ENCODE measurements around the gene MAGEA6.
A peak's percentile ranks its signal among the peaks of the same experiment; 100 is the strongest.
"Not testable (repeated sequence)": the region's sequence is repeated elsewhere in the genome, so short reads cannot be mapped to it uniquely, and the experiment has no call there.

MAGEA6 gene

DNA sequence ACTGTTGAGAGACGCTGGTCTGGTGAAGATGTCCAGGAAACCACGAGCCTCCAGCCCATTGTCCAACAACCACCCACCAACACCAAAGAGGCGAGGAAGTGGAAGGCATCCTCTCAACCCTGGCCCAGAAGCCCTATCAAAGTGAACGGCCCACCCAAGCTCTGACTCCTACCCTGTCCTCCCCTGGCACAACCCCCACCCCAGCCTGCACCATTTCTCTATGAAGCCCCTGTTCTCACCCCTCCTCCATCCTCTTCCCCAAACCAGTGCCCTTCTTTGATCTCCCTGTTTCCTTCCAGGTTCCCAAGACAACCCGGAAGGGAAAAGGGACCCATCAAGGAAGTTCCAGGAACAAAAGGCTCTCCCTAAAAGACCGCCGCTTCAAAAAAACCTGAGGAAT, 9.9 kb downstream of the MAGEA6 start:
- H3K27ac ChIP-seq (ENCODE audit: extremely low read depth, low read depth, low read length); POLR2A ChIA-PET; CTCF ChIA-PET; H3K36me3 ChIP-seq (ENCODE audit: control insufficient read depth in 2 of 2, insufficient read depth in 1 of 2, low read length in 2 of 2); H3K4me3 ChIP-seq (ENCODE audit: low read depth, low read length); H3K4me1 ChIP-seq (ENCODE audit: control insufficient read depth, insufficient read depth, low read length); H3K9me3 ChIP-seq (ENCODE audit: control insufficient read depth, insufficient read depth, low read depth, low read length): not testable (repeated sequence)

DNA sequence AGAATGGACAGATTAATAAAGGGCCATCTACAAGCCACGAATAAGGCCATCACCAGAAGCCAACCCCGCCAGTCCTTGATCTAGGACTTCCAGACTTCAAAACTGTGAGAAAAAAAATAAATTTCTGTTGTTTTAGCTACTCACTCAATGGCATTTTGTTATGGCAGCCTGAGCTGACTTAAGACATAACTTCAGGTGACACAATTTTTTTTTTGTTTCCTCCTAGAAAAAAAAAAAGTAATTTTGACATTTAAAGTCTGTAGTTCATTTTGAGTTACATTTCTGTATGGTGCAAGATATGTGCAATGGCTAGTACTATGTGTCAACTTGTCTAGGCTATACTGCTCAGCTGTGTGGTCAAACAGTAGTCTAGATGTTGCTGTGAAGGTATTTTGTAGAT, 10.6 kb downstream of the MAGEA6 start, which contains the start of gene CSAG3:
Gene CSAG3, plus strand, starts transcription at position 301 of the 400 bp plus-strand sequence.
- H3K36me3 ChIP-seq (ENCODE audit: control insufficient read depth in 2 of 2, insufficient read depth in 1 of 2, low read length in 2 of 2); POLR2A ChIA-PET; H3K4me3 ChIP-seq (ENCODE audit: low read depth, low read length); H3K27ac ChIP-seq (ENCODE audit: extremely low read depth, low read depth, low read length); CTCF ChIA-PET; H3K4me1 ChIP-seq (ENCODE audit: control insufficient read depth, insufficient read depth, low read length); H3K9me3 ChIP-seq (ENCODE audit: control insufficient read depth, insufficient read depth, low read depth, low read length): not testable (repeated sequence)

DNA sequence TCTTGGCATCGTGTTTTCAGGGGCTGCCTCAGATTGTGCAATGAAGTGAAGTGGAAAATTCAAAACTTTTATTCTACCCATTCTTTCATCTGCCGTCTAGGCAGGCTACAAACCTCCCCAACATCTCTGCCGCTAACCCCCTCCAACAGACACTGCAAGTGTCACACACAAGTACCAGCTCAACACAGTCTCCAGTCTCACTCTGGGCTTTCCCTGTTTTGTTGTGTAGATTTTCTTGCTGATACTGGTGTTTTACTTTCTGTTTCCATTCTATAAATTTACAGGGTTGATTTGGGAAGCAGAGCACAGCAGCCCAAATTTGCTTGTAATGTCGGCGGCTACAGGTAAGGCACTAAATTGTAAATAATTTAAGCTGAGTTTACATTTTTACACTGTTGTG, 14.6 kb downstream of the MAGEA6 start:
- H3K4me1 ChIP-seq (ENCODE audit: control insufficient read depth, insufficient read depth, low read length); H3K4me3 ChIP-seq (ENCODE audit: low read depth, low read length); H3K27ac ChIP-seq (ENCODE audit: extremely low read depth, low read depth, low read length); H3K36me3 ChIP-seq (ENCODE audit: control insufficient read depth in 2 of 2, insufficient read depth in 1 of 2, low read length in 2 of 2); POLR2A ChIA-PET; CTCF ChIA-PET; H3K9me3 ChIP-seq (ENCODE audit: control insufficient read depth, insufficient read depth, low read depth, low read length): not testable (repeated sequence)

DNA sequence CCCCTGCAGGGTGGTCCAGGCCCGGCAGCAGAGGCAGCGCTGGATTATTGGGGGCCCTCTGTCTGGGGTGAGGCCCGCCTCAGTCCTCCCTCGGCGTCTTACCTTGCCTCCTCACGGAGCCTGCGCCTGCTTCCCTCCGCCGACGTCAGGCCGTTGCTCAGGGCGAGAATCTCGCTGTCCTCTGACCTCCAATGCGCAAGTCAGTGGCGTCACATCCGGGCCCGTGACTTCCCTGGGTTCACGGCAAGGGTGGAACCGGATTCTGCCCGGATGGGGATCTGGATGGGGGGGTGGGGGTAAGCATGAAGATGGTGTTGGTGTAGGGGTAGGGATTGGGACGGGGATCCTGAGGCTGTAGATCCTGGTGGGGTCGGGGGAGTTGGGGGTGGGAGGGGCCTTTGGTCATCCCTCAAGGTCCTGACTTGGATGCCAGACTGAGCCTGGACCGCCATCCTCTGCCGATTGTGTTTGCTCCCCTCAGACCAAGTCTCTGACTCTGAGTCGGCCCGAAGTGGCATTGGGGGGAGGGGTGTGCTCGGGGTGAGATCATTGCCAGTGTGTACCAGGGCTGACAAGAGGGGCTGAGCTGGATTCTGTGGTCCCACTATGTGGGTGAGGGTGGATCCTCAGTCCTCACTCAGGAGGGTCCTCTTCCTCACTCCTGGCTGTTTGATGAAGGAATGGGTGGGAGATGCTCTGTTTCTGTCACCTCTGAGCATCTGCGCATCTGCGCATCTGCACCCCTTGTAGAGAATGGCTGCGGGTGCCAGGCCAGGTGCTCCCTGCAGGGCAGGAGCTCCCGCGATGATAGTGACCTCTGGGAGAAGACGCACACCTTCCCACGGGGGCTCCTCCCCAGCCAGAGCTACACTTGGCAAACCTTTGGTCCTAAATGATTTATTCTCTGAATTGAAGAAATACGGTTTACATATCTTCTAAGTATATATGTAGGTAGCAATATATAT, 15.5 kb downstream of the MAGEA6 start, which contains the start of gene MAGEA2:
Gene MAGEA2, minus strand, starts transcription at position 157 of the 965 bp plus-strand sequence. CDS start 2,479 bp downstream, outside the sequence.
- H3K4me3 ChIP-seq (ENCODE audit: low read depth, low read length); H3K36me3 ChIP-seq (ENCODE audit: control insufficient read depth in 2 of 2, insufficient read depth in 1 of 2, low read length in 2 of 2); H3K27ac ChIP-seq (ENCODE audit: extremely low read depth, low read depth, low read length); CTCF ChIA-PET; H3K9me3 ChIP-seq (ENCODE audit: control insufficient read depth, insufficient read depth, low read depth, low read length); H3K4me1 ChIP-seq (ENCODE audit: control insufficient read depth, insufficient read depth, low read length); POLR2A ChIA-PET: not testable (repeated sequence)

DNA sequence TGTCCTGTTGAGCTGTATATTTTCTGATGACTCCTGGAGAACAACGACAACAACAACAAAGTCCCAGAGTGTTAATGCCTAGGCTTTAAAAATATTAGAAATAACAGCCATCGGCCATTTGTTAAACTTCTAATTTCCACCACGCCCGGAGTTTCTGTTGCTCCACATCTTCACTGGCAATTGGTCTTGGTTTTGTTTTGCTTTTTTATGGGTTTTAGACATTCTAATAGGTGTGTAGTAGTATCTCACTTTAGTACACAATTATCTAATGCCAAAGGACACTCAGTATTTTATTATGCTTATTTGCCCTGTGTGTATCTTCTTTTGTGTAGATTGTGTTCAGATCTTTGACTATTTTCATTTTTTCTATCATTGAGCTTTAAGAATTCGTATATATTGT, 30.9 kb downstream of the MAGEA6 start:
- CTCF ChIA-PET: interaction anchor here (0.6 kb wide), 1 partner anchor 258 kb away, joined by 5 read pairs; no protein-coding TSS in a partner anchor
- Histone ChIP-seq H3K36me3 (ENCODE audit: control insufficient read depth in 2 of 2, insufficient read depth in 1 of 2, low read length in 2 of 2) (no peaks in the 10 kb centered on the region), H3K9me3 (ENCODE audit: control insufficient read depth, insufficient read depth, low read depth, low read length) (no peaks in the 10 kb centered on the region), H3K4me1 (ENCODE audit: control insufficient read depth, insufficient read depth, low read length) (no peaks in the 10 kb centered on the region), H3K4me3 (ENCODE audit: low read depth, low read length) (no peak overlapping the region), H3K27ac (ENCODE audit: extremely low read depth, low read depth, low read length) (no peak overlapping the region)
- peak; percentile 72 for TF ChIP-seq ZNF664 (tag by site-specific recombination; IDR thresholded peaks at IDR 0.05)
- no peak for TF ChIP-seq ZNF223 (tag by site-specific recombination; IDR thresholded peaks at IDR 0.05)
- POLR2A ChIA-PET: no interaction called here

DNA sequence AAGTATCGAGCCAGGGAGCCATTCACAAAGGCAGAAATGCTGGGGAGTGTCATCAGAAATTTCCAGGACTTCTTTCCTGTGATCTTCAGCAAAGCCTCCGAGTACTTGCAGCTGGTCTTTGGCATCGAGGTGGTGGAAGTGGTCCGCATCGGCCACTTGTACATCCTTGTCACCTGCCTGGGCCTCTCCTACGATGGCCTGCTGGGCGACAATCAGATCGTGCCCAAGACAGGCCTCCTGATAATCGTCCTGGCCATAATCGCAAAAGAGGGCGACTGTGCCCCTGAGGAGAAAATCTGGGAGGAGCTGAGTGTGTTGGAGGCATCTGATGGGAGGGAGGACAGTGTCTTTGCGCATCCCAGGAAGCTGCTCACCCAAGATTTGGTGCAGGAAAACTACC, 33.0 kb downstream of the MAGEA6 start:
- POLR2A ChIA-PET; H3K4me1 ChIP-seq (ENCODE audit: control insufficient read depth, insufficient read depth, low read length); H3K27ac ChIP-seq (ENCODE audit: extremely low read depth, low read depth, low read length); H3K36me3 ChIP-seq (ENCODE audit: control insufficient read depth in 2 of 2, insufficient read depth in 1 of 2, low read length in 2 of 2); CTCF ChIA-PET; H3K4me3 ChIP-seq (ENCODE audit: low read depth, low read length); H3K9me3 ChIP-seq (ENCODE audit: control insufficient read depth, insufficient read depth, low read depth, low read length): not testable (repeated sequence)

DNA sequence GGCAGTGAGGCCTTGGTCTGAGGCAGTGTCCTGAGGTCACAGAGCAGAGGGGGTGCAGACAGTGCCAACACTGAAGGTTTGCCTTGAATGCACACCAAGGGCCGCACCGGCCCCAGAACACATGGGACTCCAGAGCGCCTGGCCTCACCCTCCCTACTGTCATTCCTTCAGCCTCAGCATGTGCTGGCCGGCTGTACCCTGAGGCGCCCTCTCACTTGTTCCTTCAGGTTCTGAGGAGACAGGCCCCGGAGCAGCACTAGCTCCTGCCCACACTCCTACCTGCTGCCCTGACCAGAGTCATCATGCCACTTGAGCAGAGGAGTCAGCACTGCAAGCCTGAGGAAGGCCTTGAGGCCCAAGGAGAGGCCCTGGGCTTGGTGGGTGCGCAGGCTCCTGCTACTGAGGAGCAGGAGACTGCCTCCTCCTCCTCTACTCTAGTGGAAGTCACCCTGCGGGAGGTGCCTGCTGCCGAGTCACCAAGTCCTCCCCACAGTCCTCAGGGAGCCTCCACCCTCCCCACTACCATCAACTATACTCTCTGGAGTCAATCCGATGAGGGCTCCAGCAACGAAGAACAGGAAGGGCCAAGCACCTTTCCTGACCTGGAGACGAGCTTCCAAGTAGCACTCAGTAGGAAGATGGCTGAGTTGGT, 33.5 kb downstream of the MAGEA6 start:
- ChIA-PET POLR2A (no interaction called here), CTCF (no interaction called here)
- H3K36me3 ChIP-seq (ENCODE audit: control insufficient read depth in 2 of 2, insufficient read depth in 1 of 2, low read length in 2 of 2): no peaks in the 10 kb centered on the region
- H3K9me3 ChIP-seq (ENCODE audit: control insufficient read depth, insufficient read depth, low read depth, low read length): no peaks in the 10 kb centered on the region
- TF ChIP-seq KLF10 (tag by site-specific recombination; IDR thresholded peaks at IDR 0.05) (no peak), BCL11B (tag by site-specific recombination; IDR thresholded peaks at IDR 0.05; ENCODE audit: low read depth) (no peak), ZNF221 (tag by site-specific recombination; IDR thresholded peaks at IDR 0.05; ENCODE audit: borderline replicate concordance) (no peak), ZNF510 (tag by site-specific recombination; IDR thresholded peaks at IDR 0.05; ENCODE audit: insufficient replicate concordance) (no peak), KLF9 (tag by site-specific recombination; IDR thresholded peaks at IDR 0.05; ENCODE audit: low read depth) (no peak), ZNF843 (tag by site-specific recombination; IDR thresholded peaks at IDR 0.05) (no peak), ZNF350 (tag by site-specific recombination; IDR thresholded peaks at IDR 0.05) (no peak), ZNF521 (tag by site-specific recombination; IDR thresholded peaks at IDR 0.05) (no peak), ZNF37A (tag by site-specific recombination; IDR thresholded peaks at IDR 0.05) (no peak), ZNF596 (tag by site-specific recombination; IDR thresholded peaks at IDR 0.05) (no peak)
- TF ChIP-seq, protein P1, sequence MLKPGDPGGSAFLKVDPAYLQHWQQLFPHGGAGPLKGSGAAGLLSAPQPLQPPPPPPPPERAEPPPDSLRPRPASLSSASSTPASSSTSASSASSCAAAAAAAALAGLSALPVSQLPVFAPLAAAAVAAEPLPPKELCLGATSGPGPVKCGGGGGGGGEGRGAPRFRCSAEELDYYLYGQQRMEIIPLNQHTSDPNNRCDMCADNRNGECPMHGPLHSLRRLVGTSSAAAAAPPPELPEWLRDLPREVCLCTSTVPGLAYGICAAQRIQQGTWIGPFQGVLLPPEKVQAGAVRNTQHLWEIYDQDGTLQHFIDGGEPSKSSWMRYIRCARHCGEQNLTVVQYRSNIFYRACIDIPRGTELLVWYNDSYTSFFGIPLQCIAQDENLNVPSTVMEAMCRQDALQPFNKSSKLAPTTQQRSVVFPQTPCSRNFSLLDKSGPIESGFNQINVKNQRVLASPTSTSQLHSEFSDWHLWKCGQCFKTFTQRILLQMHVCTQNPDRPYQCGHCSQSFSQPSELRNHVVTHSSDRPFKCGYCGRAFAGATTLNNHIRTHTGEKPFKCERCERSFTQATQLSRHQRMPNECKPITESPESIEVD (tag by site-specific recombination; IDR thresholded peaks at IDR 0.05): no peak
- H3K4me3 ChIP-seq (ENCODE audit: low read depth, low read length): no peak overlapping the region
- no peak overlapping the region for H3K27ac ChIP-seq (ENCODE audit: extremely low read depth, low read depth, low read length)
- no peaks in the 10 kb centered on the region for H3K4me1 ChIP-seq (ENCODE audit: control insufficient read depth, insufficient read depth, low read length)
